ENCODE measurements around the gene RAB6B. TPM values are rescaled to one million over a fixed set of nuclear protein-coding genes. Genes with fewer than 3 reads are reported as not detected.
"Not testable (repeated sequence)": the region's sequence is repeated elsewhere in the genome, so short reads cannot be mapped to it uniquely, and the experiment has no call there.

RAB6B gene
- total RNA-seq, 1 experiment from 2014 or later = 0.86 TPM

DNA sequence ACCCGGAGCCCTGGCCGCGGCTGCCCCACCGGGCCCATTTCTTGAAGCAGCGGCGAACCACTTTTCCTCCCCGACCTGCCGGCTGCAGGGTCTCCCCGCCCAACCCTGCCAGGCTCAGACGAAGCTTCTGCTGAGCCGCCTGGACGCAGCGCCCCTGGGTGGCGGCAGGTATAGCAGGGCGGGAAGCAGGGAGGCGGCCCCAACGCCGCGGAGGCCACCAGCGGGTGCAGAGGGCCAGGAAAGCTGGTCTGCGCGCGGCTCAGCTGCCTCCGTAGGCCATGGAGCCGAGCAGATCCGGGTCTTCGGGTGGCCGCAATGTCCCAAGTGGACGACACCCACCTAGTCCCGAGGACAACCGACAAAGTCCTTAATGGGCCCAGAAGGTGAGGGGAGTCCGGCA lies 111.9 kb downstream of the RAB6B start:
- Histone ChIP-seq H3K27me3 (replicated peaks; ENCODE audit: insufficient read depth, low read depth, low read length, poor library complexity) (peaks cover 28% of the 10 kb centered on the region), H3K27ac (ENCODE audit: low read depth, low read length, poor library complexity, severe bottlenecking) (no peak overlapping the region), H3K9me3 (ENCODE audit: low read depth, low read length, poor library complexity, severe bottlenecking) (no peaks in the 10 kb centered on the region), H3K4me3 (ENCODE audit: low read depth, low read length, poor library complexity, severe bottlenecking) (no peak overlapping the region), H3K36me3 (ENCODE audit: insufficient read depth, low read length, poor library complexity, severe bottlenecking) (no peaks in the 10 kb centered on the region), H3K4me1 (ENCODE audit: insufficient read depth, low read length, poor library complexity, severe bottlenecking) (no peaks in the 10 kb centered on the region)
- intact Hi-C loops (cut with micrococcal nuclease; ENCODE audit: unreplicated experiment) = no loop called here
- TF ChIP-seq CTCF (conservative IDR thresholded peaks at IDR 0.05; ENCODE audit: low read depth, low read length) (no peak), EZH2 (IDR thresholded peaks at IDR 0.05; ENCODE audit: borderline replicate concordance, low read depth, low read length, poor library complexity, severe bottlenecking) (no peak)
- ChIA-PET CTCF (no interaction called here), POLR2A (ENCODE audit: low non-redundant PET) (no interaction called here)
- no TSS peak for BruUV-seq (replicated peaks)
- DNase-seq (ENCODE audit: low spot score) = no peak

DNA sequence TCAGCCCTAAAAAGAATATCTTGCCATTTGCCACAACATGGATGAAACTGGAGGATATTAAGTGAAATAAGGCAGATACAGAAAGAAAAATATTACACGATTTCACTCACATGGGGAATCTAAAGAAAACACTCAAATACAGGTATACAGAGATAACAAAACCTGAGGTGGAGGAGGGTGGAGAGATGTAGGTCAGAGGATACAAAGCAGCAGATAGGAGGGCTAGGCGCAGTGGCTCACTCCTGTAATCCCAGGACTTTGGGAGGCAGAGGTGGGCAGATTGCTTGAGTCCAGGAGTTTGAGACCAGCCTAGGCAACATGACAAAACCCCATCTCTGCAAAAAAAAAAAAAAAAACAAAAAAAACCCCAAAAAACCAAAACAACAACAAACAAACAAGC lies 113.2 kb downstream of the RAB6B start:
- H3K27ac ChIP-seq (ENCODE audit: low read depth, low read length, poor library complexity, severe bottlenecking) = no peak overlapping the region
- ChIA-PET POLR2A (ENCODE audit: low non-redundant PET) (no interaction called here), CTCF (no interaction called here)
- H3K27me3 ChIP-seq (replicated peaks; ENCODE audit: insufficient read depth, low read depth, low read length, poor library complexity) = peaks cover 33% of the 10 kb centered on the region
- no peak overlapping the region for H3K4me3 ChIP-seq (ENCODE audit: low read depth, low read length, poor library complexity, severe bottlenecking)
- H3K36me3 ChIP-seq (ENCODE audit: insufficient read depth, low read length, poor library complexity, severe bottlenecking) = no peaks in the 10 kb centered on the region
- TF ChIP-seq CTCF (conservative IDR thresholded peaks at IDR 0.05; ENCODE audit: low read depth, low read length) (no peak), EZH2 (IDR thresholded peaks at IDR 0.05; ENCODE audit: borderline replicate concordance, low read depth, low read length, poor library complexity, severe bottlenecking) (no peak)
- BruUV-seq (replicated peaks) = no TSS peak
- no peaks in the 10 kb centered on the region for H3K9me3 ChIP-seq (ENCODE audit: low read depth, low read length, poor library complexity, severe bottlenecking)
- DNase-seq (ENCODE audit: low spot score) = no peak
- no peaks in the 10 kb centered on the region for H3K4me1 ChIP-seq (ENCODE audit: insufficient read depth, low read length, poor library complexity, severe bottlenecking)
- intact Hi-C loops (cut with micrococcal nuclease; ENCODE audit: unreplicated experiment) = no loop called here

DNA sequence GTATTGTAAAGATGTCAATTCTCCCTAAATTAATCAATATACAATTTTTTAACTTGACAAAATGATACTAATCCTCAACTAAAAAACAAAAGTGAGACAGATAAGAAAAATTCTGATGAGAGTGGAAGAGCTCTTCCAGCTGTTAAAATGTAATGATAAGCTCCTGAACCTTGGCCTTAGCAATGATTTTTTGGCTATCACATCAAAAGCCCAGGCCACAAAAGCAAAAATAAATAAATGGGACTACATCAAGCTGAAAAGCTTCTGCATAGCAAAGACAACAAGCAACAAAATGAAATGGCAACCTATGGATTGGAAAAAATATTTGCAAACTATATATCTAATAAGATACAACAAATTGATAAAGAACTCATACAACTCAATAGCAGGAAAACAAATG lies 114.1 kb downstream of the RAB6B start:
- CTCF ChIA-PET = no interaction called here
- H3K36me3 ChIP-seq (ENCODE audit: insufficient read depth, low read length, poor library complexity, severe bottlenecking) = no peaks in the 10 kb centered on the region
- POLR2A ChIA-PET (ENCODE audit: low non-redundant PET) = interaction anchor here (0.6 kb wide), 1 partner anchor 12 kb away, joined by 3 read pairs; no protein-coding TSS in a partner anchor
- no peak for TF ChIP-seq CTCF (conservative IDR thresholded peaks at IDR 0.05; ENCODE audit: low read depth, low read length)
- no peak for TF ChIP-seq EZH2 (IDR thresholded peaks at IDR 0.05; ENCODE audit: borderline replicate concordance, low read depth, low read length, poor library complexity, severe bottlenecking)
- no TSS peak for BruUV-seq (replicated peaks)
- H3K27ac ChIP-seq (ENCODE audit: low read depth, low read length, poor library complexity, severe bottlenecking) = no peak overlapping the region
- no peak for DNase-seq (ENCODE audit: low spot score)
- no peaks in the 10 kb centered on the region for H3K9me3 ChIP-seq (ENCODE audit: low read depth, low read length, poor library complexity, severe bottlenecking)
- no peaks in the 10 kb centered on the region for H3K4me1 ChIP-seq (ENCODE audit: insufficient read depth, low read length, poor library complexity, severe bottlenecking)
- no peak overlapping the region for H3K4me3 ChIP-seq (ENCODE audit: low read depth, low read length, poor library complexity, severe bottlenecking)
- peaks cover 38% of the 10 kb centered on the region for H3K27me3 ChIP-seq (replicated peaks; ENCODE audit: insufficient read depth, low read depth, low read length, poor library complexity)
- intact Hi-C loops (cut with micrococcal nuclease; ENCODE audit: unreplicated experiment) = no loop called here

DNA sequence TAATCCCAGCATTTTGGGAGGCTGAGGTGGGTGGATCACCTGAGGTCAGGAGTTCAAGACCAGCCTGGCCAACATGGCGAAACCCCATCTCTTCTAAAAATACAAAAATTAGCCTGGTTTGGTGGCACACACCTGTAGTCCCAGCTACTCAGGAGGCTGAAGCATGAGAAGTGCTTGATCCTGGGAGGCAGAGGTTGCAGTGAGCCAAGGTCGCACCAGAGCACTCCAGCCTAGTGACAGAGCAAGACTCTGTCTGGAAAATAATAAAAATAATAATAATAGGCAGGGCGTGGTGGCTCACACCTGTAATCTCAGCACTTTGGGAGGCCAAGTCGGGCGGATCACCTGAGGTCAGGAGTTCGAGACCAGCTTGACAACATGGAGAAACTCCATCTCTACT lies 114.9 kb downstream of the RAB6B start:
- H3K27me3 ChIP-seq (replicated peaks; ENCODE audit: insufficient read depth, low read depth, low read length, poor library complexity) = peaks cover 42% of the 10 kb centered on the region
- CTCF ChIA-PET; H3K27ac ChIP-seq (ENCODE audit: low read depth, low read length, poor library complexity, severe bottlenecking); H3K4me3 ChIP-seq (ENCODE audit: low read depth, low read length, poor library complexity, severe bottlenecking); H3K36me3 ChIP-seq (ENCODE audit: insufficient read depth, low read length, poor library complexity, severe bottlenecking); intact Hi-C loops (cut with micrococcal nuclease; ENCODE audit: unreplicated experiment); H3K4me1 ChIP-seq (ENCODE audit: insufficient read depth, low read length, poor library complexity, severe bottlenecking); H3K9me3 ChIP-seq (ENCODE audit: low read depth, low read length, poor library complexity, severe bottlenecking); BruUV-seq (replicated peaks); DNase-seq (ENCODE audit: low spot score); POLR2A ChIA-PET (ENCODE audit: low non-redundant PET): not testable (repeated sequence)
